ENCODE measurements around the gene PUM1. TPM values are rescaled to one million over a fixed set of nuclear protein-coding genes. Genes with fewer than 3 reads are reported as not detected.

PUM1 gene

Small RNA genes lying within 50 kb of the gene (small RNA-seq; reads per million reads assigned to genes)
- gene AL356320.1 (ENCODE audit: insufficient read depth): not detected
- not detected for gene RN7SL371P (ENCODE audit: insufficient read depth)
